HepG2 (cell line): ENCODE results near the gene GABRR2. TPM values are rescaled to one million over a fixed set of nuclear protein-coding genes. Genes with fewer than 3 reads are reported as not detected.

Source experiments
- ATAC-seq: fragments of 200-7000 bp; cut with Tn5 transposase; 3 replicates; pipeline ENCODE4 v1.9.1; 2020; ENCODE audit warnings: mild to moderate bottlenecking, moderate library complexity
- BruUV-seq: library from RNA; stranded (reverse); fragments of 400-500 nt; replicated peaks from 2 replicates; lab custom pipeline; 2021; lab: Mats Ljungman, UMichigan
- CTCF ChIA-PET: fragments of 300-600 bp; formaldehyde crosslinking; extraction: SDS; loops from one replicate; lab custom pipeline; 2021; ENCODE audit warnings: low total read pairs, inconsistent platforms, low intra/inter-chr PET ratio; lab: Yijun Ruan, JAX
- POLR2A ChIA-PET: fragments of 350-600 bp; sonication (Branson Sonifier 250); formaldehyde crosslinking; loops from one replicate; lab custom pipeline; 2020; ENCODE audit warnings: antibody characterized with exemption, inconsistent platforms; lab: Yijun Ruan, JAX
- DNase-seq: peaks from one replicate; pipeline ENCODE4 v3.0.0-alpha.2; 2015; ENCODE audit warnings: low spot score
- FAIRE-seq: peaks from 3 replicates; lab custom pipeline; 2011; peaks lifted over from hg19 to GRCh38; lab: Jason Lieb, UNC
- H2AFZ ChIP-seq: one replicate; pipeline ENCODE4 v1.6.1; 2011; ENCODE audit warnings: low read length, inconsistent platforms
- H3K27ac ChIP-seq: fragments of 300-600 bp; 3 replicates; pipeline ENCODE4 v1.8.0; 2011; ENCODE audit warnings: mixed run types, mild to moderate bottlenecking, mixed read lengths, low read length, inconsistent platforms; ENCODE audit not compliant: insufficient read depth; ENCODE audit errors: extremely low read length
- H3K27me3 ChIP-seq, 2 experiments: fragments of 200-600 bp in 1 of 2; 2 replicates in 1 of 2; 3 replicates in 1 of 2; pipeline versions ENCODE4 v1.6.0 to v1.8.0; 2011; ENCODE audit warnings: low read length in 2 of 2, mild to moderate bottlenecking in 2 of 2, moderate library complexity in 2 of 2, inconsistent platforms in 1 of 2; ENCODE audit not compliant: insufficient read depth in 2 of 2, control insufficient read depth in 1 of 2
- H3K36me3 ChIP-seq, 2 experiments: fragments of 200-600 bp in 1 of 2; replicated peaks in 1 of 2; 2 replicates in 1 of 2; 3 replicates in 1 of 2; pipeline versions ENCODE4 v1.5.1 to v1.8.0; 2011; ENCODE audit warnings: low read length in 2 of 2, inconsistent platforms in 1 of 2; ENCODE audit not compliant: insufficient read depth in 2 of 2, control insufficient read depth in 1 of 2
- H3K4me1 ChIP-seq: 2 replicates; pipeline ENCODE4 v1.5.1; 2012; ENCODE audit warnings: low read length, inconsistent platforms; ENCODE audit not compliant: insufficient read depth
- H3K4me2 ChIP-seq: 2 replicates; pipeline ENCODE4 v1.6.0; 2011; ENCODE audit warnings: low read depth, low read length, inconsistent platforms
- H3K4me3 ChIP-seq, 3 experiments: fragments of 200-600 bp in 1 of 3; sonication (generic), shearing (Covaris generic) in 1 of 3; replicated peaks in 1 of 3; 2 replicates each; pipeline ENCODE4 v1.5.1; 2011 to 2016; ENCODE audit warnings: low read length in 3 of 3, inconsistent platforms in 2 of 3, low read depth in 2 of 3, mild to moderate bottlenecking in 2 of 3, control low read depth in 1 of 3, mixed read lengths in 1 of 3; ENCODE audit not compliant: insufficient read depth in 1 of 3
- H3K79me2 ChIP-seq: one replicate; pipeline ENCODE4 v1.6.1; 2011; ENCODE audit warnings: low read length, inconsistent platforms; ENCODE audit not compliant: insufficient read depth
- H3K9ac ChIP-seq: 2 replicates; pipeline ENCODE4 v1.6.0; 2011; ENCODE audit warnings: mild to moderate bottlenecking, low read depth, low read length, inconsistent platforms; ENCODE audit not compliant: insufficient read depth
- H3K9me3 ChIP-seq: 2 replicates; pipeline ENCODE4 v1.5.1; 2012; ENCODE audit warnings: mild to moderate bottlenecking, low read length
- H4K20me1 ChIP-seq: 2 replicates; pipeline ENCODE4 v1.6.0; 2011; ENCODE audit warnings: inconsistent platforms, mild to moderate bottlenecking, low read length, moderate library complexity; ENCODE audit not compliant: insufficient read depth
- KAT2B ChIP-seq: fragments of 150-350 bp; IDR thresholded peaks from 2 replicates; pipeline ENCODE4 v1.6.1; 2014; ENCODE audit warnings: low read depth, low read length, borderline replicate concordance
- KDM1A ChIP-seq: IDR thresholded peaks from 2 replicates; pipeline ENCODE4 v1.6.1; 2016; ENCODE audit warnings: missing compliant biosample characterization
- NR2F6 ChIP-seq, 2 experiments: IDR thresholded peaks; 2 replicates each; pipeline ENCODE4 v1.6.1; 2016; ENCODE audit warnings: antibody characterized with exemption in 1 of 2, mild to moderate bottlenecking in 1 of 2
- SRF ChIP-seq: IDR thresholded peaks from 2 replicates; pipeline ENCODE4 v1.6.1; 2011; ENCODE audit warnings: mild to moderate bottlenecking, low read depth, low read length, moderate library complexity
- ZNF296 ChIP-seq: sonication (generic); formaldehyde crosslinking; conservative IDR thresholded peaks from 2 replicates; pipeline ENCODE4 v1.5.0; 2020; ENCODE audit warnings: mild to moderate bottlenecking, missing genetic modification reagents
- ZNF432 ChIP-seq: sonication (generic); formaldehyde crosslinking; IDR thresholded peaks from 2 replicates; pipeline ENCODE4 v1.5.0; 2020; ENCODE audit warnings: missing genetic modification reagents, mild to moderate bottlenecking, borderline replicate concordance
- WGBS: methylation state at CpG from one replicate; pipeline ENCODE4 v1.1.6; 2017; ENCODE audit warnings: low lambda C conversion rate; 5-methylcytosine and 5-hydroxymethylcytosine counted together
- in situ Hi-C: cut with HindIII; loops from 2 replicates; pipeline ENCODE4 v1.10.0; 2017; ENCODE audit warnings: low pct_unique_long_range_greater_than_20kb; ENCODE audit not compliant: extremely low pct_ligation_motif_present
- intact Hi-C: fragments of 100-400 bp; cut with micrococcal nuclease; formaldehyde crosslinking; loops from one replicate; pipeline ENCODE4 v1.10.0; 2022; ENCODE audit not compliant: unreplicated experiment
- polyA plus RNA-seq, 8 experiments: library from polyadenylated mRNA; depleted of rRNA in 3 of 8; stranded (reverse) in 7 of 8; unstranded in 1 of 8; fragments of >200 nt; fragmentation: Illumina TruSeq in 4 of 8; extraction: Trizol in 4 of 8; gene quantifications; 2 replicates each; pipeline versions ENCODE4 v1.2.1 to v1.2.3, GENCODE V29; 2011 to 2016; ENCODE audit warnings: low read depth in 4 of 8, missing spikeins in 1 of 8, mixed read lengths in 1 of 8; ENCODE audit not compliant: insufficient read depth in 1 of 8
- total RNA-seq, 5 experiments: library from RNA; depleted of rRNA; stranded (reverse); fragments of >200 nt; fragmentation: Illumina TruSeq; extraction: Trizol; gene quantifications; 2 replicates each; pipeline ENCODE4 v1.2.3, GENCODE V29; 2016; ENCODE audit warnings: low read depth in 1 of 5
- TF ChIP-seq, protein P1 (sequence below), 2 experiments: fragments of 450-650 bp in 1 of 2; sonication (generic) in 1 of 2; formaldehyde crosslinking in 1 of 2; IDR thresholded peaks; 2 replicates each; pipeline versions ENCODE4 v1.6.1 to v1.8.0; 2016 to 2022; ENCODE audit warnings: antibody characterized with exemption in 1 of 2, mild to moderate bottlenecking in 1 of 2, missing genetic modification reagents in 1 of 2
- TF ChIP-seq, protein P2 (sequence below): sonication (generic); formaldehyde crosslinking; conservative IDR thresholded peaks from 2 replicates; pipeline ENCODE4 v1.5.0; 2020; ENCODE audit warnings: missing genetic modification reagents
- TF ChIP-seq, protein P3 (sequence below): sonication (generic); formaldehyde crosslinking; IDR thresholded peaks from 2 replicates; pipeline ENCODE4 v1.4.0; 2020; ENCODE audit warnings: mild to moderate bottlenecking, missing genetic modification reagents

The GABRR2 gene
- total and polyA plus RNA-seq, 2 of the 13 experiments (the other 11 are each of a cell fraction or from before 2014, with no cell fraction given), result 0.13 TPM; not detected in 1

DNA sequence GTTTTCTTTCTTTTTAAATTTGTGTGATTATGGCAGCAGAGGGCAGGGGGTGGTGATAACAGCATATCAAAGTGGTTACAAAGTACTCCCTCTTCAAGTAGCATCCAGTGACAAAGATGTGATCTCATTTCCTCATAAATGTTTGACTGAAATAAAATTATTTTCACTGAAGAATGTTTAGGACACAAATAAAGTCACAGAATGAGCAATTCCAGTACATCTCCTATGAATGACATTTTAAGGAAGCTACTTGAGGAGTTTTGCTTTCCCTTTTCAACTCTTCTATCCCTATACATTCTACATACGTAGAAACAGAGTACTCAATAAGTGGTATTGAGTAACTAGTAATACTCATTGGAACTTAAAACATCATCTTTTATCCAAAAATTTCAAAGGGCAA lies 13.9 kb upstream of the GABRR2 start:
- 100% methylated on average over 1 of the region's 1 CpG for WGBS
- Histone ChIP-seq H3K9me3 (no peaks in the 10 kb centered on the region), H3K36me3 (peaks cover 5 to 25% of the 10 kb centered on the region in 2 experiments), H3K27ac (no peak overlapping the region), H2AFZ (no peak overlapping the region), H3K79me2 (no peaks in the 10 kb centered on the region), H3K4me1 (peaks cover 13% of the 10 kb centered on the region), H3K4me2 (no peak overlapping the region), H3K27me3 (no peaks in the 10 kb centered on the region), H3K9ac (no peak overlapping the region), H4K20me1 (no peaks in the 10 kb centered on the region), H3K4me3 (no peak overlapping the region)
- intact Hi-C loops, result no loop called here
- CTCF ChIA-PET, result no interaction called here
- FAIRE-seq (no peak), ATAC-seq (no peak), DNase-seq (no peak)
- no TSS peak for BruUV-seq
- in situ Hi-C loops, result no loop called here
- POLR2A ChIA-PET, result no interaction called here
- TF ChIP-seq, protein P1, sequence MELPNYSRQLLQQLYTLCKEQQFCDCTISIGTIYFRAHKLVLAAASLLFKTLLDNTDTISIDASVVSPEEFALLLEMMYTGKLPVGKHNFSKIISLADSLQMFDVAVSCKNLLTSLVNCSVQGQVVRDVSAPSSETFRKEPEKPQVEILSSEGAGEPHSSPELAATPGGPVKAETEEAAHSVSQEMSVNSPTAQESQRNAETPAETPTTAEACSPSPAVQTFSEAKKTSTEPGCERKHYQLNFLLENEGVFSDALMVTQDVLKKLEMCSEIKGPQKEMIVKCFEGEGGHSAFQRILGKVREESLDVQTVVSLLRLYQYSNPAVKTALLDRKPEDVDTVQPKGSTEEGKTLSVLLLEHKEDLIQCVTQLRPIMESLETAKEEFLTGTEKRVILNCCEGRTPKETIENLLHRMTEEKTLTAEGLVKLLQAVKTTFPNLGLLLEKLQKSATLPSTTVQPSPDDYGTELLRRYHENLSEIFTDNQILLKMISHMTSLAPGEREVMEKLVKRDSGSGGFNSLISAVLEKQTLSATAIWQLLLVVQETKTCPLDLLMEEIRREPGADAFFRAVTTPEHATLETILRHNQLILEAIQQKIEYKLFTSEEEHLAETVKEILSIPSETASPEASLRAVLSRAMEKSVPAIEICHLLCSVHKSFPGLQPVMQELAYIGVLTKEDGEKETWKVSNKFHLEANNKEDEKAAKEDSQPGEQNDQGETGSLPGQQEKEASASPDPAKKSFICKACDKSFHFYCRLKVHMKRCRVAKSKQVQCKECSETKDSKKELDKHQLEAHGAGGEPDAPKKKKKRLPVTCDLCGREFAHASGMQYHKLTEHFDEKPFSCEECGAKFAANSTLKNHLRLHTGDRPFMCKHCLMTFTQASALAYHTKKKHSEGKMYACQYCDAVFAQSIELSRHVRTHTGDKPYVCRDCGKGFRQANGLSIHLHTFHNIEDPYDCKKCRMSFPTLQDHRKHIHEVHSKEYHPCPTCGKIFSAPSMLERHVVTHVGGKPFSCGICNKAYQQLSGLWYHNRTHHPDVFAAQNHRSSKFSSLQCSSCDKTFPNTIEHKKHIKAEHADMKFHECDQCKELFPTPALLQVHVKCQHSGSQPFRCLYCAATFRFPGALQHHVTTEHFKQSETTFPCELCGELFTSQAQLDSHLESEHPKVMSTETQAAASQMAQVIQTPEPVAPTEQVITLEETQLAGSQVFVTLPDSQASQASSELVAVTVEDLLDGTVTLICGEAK (IDR thresholded peaks at IDR 0.05), result no peak
- TF ChIP-seq, protein P1 (CRISPR knock-in tag; IDR thresholded peaks at IDR 0.05), result no peak
- TF ChIP-seq, protein P2, sequence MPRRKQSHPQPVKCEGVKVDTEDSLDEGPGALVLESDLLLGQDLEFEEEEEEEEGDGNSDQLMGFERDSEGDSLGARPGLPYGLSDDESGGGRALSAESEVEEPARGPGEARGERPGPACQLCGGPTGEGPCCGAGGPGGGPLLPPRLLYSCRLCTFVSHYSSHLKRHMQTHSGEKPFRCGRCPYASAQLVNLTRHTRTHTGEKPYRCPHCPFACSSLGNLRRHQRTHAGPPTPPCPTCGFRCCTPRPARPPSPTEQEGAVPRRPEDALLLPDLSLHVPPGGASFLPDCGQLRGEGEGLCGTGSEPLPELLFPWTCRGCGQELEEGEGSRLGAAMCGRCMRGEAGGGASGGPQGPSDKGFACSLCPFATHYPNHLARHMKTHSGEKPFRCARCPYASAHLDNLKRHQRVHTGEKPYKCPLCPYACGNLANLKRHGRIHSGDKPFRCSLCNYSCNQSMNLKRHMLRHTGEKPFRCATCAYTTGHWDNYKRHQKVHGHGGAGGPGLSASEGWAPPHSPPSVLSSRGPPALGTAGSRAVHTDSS (CRISPR knock-in tag), result no peak
- TF ChIP-seq NR2F6 (IDR thresholded peaks at IDR 0.05) (no peak), NR2F6 (CRISPR knock-in tag; IDR thresholded peaks at IDR 0.05) (no peak), ZNF296 (no peak), ZNF432 (CRISPR knock-in tag) (no peak), SRF (no peak), KAT2B (no peak), KDM1A (CRISPR knock-in tag) (no peak)
- TF ChIP-seq, protein P3, sequence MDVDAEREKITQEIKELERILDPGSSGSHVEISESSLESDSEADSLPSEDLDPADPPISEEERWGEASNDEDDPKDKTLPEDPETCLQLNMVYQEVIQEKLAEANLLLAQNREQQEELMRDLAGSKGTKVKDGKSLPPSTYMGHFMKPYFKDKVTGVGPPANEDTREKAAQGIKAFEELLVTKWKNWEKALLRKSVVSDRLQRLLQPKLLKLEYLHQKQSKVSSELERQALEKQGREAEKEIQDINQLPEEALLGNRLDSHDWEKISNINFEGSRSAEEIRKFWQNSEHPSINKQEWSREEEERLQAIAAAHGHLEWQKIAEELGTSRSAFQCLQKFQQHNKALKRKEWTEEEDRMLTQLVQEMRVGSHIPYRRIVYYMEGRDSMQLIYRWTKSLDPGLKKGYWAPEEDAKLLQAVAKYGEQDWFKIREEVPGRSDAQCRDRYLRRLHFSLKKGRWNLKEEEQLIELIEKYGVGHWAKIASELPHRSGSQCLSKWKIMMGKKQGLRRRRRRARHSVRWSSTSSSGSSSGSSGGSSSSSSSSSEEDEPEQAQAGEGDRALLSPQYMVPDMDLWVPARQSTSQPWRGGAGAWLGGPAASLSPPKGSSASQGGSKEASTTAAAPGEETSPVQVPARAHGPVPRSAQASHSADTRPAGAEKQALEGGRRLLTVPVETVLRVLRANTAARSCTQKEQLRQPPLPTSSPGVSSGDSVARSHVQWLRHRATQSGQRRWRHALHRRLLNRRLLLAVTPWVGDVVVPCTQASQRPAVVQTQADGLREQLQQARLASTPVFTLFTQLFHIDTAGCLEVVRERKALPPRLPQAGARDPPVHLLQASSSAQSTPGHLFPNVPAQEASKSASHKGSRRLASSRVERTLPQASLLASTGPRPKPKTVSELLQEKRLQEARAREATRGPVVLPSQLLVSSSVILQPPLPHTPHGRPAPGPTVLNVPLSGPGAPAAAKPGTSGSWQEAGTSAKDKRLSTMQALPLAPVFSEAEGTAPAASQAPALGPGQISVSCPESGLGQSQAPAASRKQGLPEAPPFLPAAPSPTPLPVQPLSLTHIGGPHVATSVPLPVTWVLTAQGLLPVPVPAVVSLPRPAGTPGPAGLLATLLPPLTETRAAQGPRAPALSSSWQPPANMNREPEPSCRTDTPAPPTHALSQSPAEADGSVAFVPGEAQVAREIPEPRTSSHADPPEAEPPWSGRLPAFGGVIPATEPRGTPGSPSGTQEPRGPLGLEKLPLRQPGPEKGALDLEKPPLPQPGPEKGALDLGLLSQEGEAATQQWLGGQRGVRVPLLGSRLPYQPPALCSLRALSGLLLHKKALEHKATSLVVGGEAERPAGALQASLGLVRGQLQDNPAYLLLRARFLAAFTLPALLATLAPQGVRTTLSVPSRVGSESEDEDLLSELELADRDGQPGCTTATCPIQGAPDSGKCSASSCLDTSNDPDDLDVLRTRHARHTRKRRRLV (CRISPR knock-in tag), result no peak
